Measurements from ENCODE around the gene VCX3B. TPM values are rescaled to one million over a fixed set of nuclear protein-coding genes. Genes with fewer than 3 reads are reported as not detected.
"Not testable (repeated sequence)": the region's sequence is repeated elsewhere in the genome, so short reads cannot be mapped to it uniquely, and the experiment has no call there.

Gene VCX3B
- total RNA-seq, 4 donors from 2014 or later: not detected

GRCh38 chrX:8433109-8434062 lies 31.2 kb upstream of the VCX3B start:
- Histone ChIP-seq H3K27me3 (peaks cover 0 to 4% of the 10 kb centered on the region in 2 donors), H3K4me1 (no peaks in the 10 kb centered on the region), H3K9me3 (no peaks in the 10 kb centered on the region), H3K27ac (no peak overlapping the region), H3K36me3 (no peaks in the 10 kb centered on the region), H3K4me3 (no peak overlapping the region)
- intact Hi-C loops (cut with DNase I; ENCODE audit: low total_unique reads): no loop called here
- no peak for TF ChIP-seq POLR2A (IDR thresholded peaks at IDR 0.05)
- TF ChIP-seq CTCF (IDR thresholded peaks at IDR 0.05): no peak
- DNase-seq: no peak

- H3K9me3 ChIP-seq: no peaks in the 10 kb centered on the region
- no peaks in the 10 kb centered on the region for H3K36me3 ChIP-seq
- no peak for DNase-seq
- H3K4me3 ChIP-seq: no peak overlapping the region
- H3K27ac ChIP-seq: no peak overlapping the region
- TF ChIP-seq POLR2A (IDR thresholded peaks at IDR 0.05) (no peak), CTCF (IDR thresholded peaks at IDR 0.05) (no peak)
- no peaks in the 10 kb centered on the region for H3K4me1 ChIP-seq
- intact Hi-C loops (cut with DNase I; ENCODE audit: low total_unique reads): no loop called here
- H3K27me3 ChIP-seq: no peaks in the 10 kb centered on the region
Observed at GRCh38 chrX:8447368-8447767, 17.3 kb upstream of the VCX3B start.

GRCh38 chrX:8452343-8452742 lies 12.3 kb upstream of the VCX3B start:
- H3K9me3 ChIP-seq; H3K27me3 ChIP-seq; H3K27ac ChIP-seq; H3K4me1 ChIP-seq; intact Hi-C loops (cut with DNase I; ENCODE audit: low total_unique reads); DNase-seq; H3K36me3 ChIP-seq; H3K4me3 ChIP-seq: not testable (repeated sequence)

- no peak overlapping the region for H3K4me3 ChIP-seq
- intact Hi-C loops (cut with DNase I; ENCODE audit: low total_unique reads): no loop called here
- H3K9me3 ChIP-seq: no peaks in the 10 kb centered on the region
- no peak overlapping the region for H3K27ac ChIP-seq
- no peaks in the 10 kb centered on the region for H3K36me3 ChIP-seq
- no peak for DNase-seq
- H3K27me3 ChIP-seq: no peaks in the 10 kb centered on the region
- TF ChIP-seq POLR2A (IDR thresholded peaks at IDR 0.05) (no peak), CTCF (IDR thresholded peaks at IDR 0.05) (no peak)
- no peaks in the 10 kb centered on the region for H3K4me1 ChIP-seq
Observed at GRCh38 chrX:8453611-8454010, 11.0 kb upstream of the VCX3B start.

GRCh38 chrX:8455557-8455956 lies 9.1 kb upstream of the VCX3B start:
- no peaks in the 10 kb centered on the region for H3K4me1 ChIP-seq
- H3K36me3 ChIP-seq: no peaks in the 10 kb centered on the region
- H3K4me3 ChIP-seq: no peak overlapping the region
- no peak overlapping the region for H3K27ac ChIP-seq
- DNase-seq: no peak
- TF ChIP-seq CTCF (IDR thresholded peaks at IDR 0.05): no peak
- no peak for TF ChIP-seq POLR2A (IDR thresholded peaks at IDR 0.05)
- intact Hi-C loops (cut with DNase I; ENCODE audit: low total_unique reads): no loop called here
- no peaks in the 10 kb centered on the region for H3K27me3 ChIP-seq
- H3K9me3 ChIP-seq: no peaks in the 10 kb centered on the region

Measured in uterus (tissue), 4 donors.